GM12873 (cell line): Measurements from ENCODE around the gene ZAR1.

Experiments used
- TF ChIP-seq, protein P1 (sequence below): IDR thresholded peaks from 2 replicates; pipeline ENCODE4 v1.5.1; 2012; ENCODE audit warnings: low read depth, mild to moderate bottlenecking, moderate library complexity, low read length, control low read depth; ENCODE audit not compliant: insufficient read depth; ENCODE audit errors: missing control alignments

Gene ZAR1

GRCh38 chr4:48490680-48491513 lies 845 bp downstream of the ZAR1 start:
- TF ChIP-seq, protein P1, sequence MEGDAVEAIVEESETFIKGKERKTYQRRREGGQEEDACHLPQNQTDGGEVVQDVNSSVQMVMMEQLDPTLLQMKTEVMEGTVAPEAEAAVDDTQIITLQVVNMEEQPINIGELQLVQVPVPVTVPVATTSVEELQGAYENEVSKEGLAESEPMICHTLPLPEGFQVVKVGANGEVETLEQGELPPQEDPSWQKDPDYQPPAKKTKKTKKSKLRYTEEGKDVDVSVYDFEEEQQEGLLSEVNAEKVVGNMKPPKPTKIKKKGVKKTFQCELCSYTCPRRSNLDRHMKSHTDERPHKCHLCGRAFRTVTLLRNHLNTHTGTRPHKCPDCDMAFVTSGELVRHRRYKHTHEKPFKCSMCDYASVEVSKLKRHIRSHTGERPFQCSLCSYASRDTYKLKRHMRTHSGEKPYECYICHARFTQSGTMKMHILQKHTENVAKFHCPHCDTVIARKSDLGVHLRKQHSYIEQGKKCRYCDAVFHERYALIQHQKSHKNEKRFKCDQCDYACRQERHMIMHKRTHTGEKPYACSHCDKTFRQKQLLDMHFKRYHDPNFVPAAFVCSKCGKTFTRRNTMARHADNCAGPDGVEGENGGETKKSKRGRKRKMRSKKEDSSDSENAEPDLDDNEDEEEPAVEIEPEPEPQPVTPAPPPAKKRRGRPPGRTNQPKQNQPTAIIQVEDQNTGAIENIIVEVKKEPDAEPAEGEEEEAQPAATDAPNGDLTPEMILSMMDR: no peak

DNA sequence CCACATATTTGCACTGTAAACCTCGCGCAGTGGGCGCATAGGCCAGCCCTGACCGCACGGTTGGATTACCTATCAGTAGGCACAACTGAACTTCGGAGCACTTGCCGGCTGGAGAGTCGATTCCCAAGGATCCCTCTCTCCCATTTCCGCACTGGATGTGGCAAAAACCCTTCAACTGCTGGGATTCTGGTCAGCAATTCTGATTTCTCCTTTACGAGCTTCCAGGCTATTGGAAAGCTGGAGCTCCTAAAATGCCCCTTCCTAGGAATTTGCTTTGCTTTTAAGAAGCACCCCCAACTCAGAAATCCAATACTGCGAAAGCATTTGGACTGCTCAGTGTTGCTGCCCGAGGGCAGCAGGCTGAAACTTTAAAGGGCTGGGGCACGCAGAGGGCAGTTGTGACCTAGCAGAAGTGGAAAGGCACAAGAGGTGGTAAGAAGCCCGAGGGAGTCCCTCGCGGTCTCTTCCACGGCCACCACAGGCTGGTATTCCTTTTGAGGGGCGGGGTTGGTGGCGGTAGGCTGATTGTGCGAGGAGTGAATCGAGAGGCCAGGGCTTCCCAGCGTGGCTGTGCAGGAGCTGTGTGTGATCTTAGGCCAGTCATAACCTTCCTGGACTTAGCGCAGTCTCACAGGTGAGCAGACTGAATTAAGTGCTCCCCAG lies 1.6 kb downstream of the ZAR1 start:
- TF ChIP-seq, protein P1: no peak

- TF ChIP-seq, protein P1: no peak
Measured at GRCh38 chr4:48493452-48494100, 3.5 kb downstream of the ZAR1 start.

DNA sequence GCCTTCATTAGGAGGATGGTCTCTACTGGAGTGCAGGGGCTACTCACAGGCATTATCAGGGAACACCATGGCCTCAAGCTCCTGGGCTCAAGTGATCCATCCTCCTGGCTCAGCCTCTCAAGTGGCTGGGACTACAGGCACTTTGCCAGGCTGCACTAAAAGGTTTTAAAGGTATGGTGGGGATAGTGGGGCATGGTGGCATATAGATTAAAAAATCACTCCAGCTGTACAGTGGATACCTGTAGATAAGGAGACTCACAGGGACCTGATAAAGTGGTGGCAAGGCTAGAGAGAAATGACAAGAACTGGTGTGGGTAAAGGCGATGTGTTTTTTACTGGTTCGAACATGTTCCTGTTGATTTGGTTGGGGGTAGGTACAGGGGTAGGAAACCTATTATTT lies 5.9 kb downstream of the ZAR1 start:
- TF ChIP-seq, protein P1: no peak

DNA sequence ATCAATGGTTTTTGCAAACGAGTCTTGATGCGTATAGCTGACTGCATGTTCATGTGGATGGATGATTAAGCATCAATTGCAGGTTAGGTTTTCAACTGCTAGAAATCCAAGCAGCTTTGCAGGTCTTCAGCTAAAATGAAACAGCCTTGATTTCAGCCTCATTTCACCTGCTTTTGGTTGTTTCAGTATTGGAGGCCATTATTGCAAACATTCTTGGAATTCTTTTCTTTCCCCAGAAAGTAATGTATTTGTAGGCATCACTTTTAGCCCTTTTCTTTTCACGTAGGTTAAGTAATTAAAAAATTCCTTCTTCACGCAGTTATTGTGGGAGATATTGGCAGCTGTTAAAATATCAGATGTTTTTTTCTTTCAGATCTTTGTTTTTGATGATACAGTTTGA lies 8.8 kb downstream of the ZAR1 start:
- TF ChIP-seq, protein P1: no peak

GRCh38 chr4:48499551-48500066 lies 9.6 kb downstream of the ZAR1 start:
- TF ChIP-seq, protein P1: no peak
